ENCODE results near the gene FBXO48.

FBXO48 gene

DNA sequence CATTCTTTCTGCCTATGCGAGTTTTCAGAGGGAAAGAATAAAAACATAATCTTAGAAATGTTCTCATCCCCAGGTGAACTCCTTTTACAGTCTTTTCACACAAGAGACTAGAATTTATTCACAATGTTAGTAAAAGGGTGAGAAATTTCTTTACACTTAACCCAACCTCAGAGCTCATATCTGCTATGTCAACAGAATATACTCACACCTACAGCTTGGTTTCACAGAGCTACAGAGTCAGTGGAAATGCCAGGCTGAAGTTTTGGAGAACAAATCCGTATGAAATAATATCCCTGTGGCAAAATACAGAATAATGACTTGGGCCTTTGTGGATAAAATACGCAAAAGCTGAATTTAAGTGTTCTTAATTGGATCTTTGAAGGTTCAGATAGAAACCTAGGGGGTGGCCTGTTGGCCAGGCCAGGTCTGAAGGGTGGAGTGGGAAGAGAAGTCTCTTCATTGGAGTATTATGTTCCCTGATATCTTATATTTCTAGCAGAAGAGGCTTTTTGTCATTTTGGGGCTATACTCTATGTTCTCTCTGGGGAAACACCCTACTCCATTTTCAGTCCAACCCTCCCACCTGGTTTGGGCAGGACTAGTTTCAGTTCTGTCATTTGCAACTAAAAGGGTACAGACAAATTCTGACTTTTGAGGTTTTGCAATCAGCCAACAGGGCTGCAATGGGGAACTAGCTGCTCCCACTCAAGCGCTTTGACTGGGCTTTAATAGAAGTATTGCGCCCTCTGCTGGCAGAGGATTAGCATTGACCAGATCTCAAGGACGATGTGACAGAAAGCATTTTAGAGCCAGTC is 25.7 kb downstream of the FBXO48 start:
- TF ChIP-seq CTCF (IDR thresholded peaks at IDR 0.05; ENCODE audit: low read depth, low read length, missing control alignments) = peak; percentile 79
- peak; percentile 61 for DNase-seq (ENCODE audit: extremely low read depth, low read depth)
- H3K4me3 ChIP-seq (replicated peaks; ENCODE audit: low read depth, low read length) = no peak overlapping the region

DNA sequence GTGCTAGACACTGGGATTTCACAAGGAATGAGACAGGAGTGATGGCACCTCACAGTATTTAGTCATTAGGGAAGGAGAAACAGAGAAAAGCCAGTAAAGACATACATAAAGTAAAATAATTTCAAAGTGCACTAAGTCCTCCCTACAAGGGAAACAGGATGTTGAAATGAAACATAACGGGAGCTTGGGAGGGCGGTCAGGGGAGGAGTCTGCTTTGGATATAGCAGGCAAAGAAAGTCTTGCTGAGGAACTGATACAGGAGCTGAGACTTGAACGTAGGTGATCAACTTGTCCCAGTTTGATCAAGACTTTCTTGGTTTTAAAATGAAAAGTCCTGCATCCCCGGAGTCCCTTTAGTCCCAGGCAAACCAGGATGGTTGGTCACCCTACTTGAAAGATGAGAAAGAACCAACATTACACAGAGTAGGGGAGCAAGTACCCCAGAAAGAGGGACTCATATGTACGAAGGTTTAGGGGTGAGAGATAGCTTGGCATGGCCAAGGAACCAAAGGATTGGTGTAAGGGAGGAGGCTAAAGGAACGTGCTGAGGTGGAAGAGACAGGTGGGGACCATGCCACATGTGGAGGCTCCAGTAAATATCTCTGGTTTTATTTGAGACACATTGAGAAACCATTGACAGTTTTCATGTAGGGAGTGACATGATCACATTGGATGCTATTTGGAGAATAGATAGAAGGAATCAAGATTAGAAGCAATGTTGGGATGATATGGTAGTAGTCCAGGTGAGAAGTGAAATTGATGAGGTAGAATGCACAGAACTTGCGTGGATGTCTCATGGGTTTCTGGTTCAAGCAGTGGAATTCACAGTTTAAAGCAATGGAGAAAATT is 28.4 kb downstream of the FBXO48 start:
- TF ChIP-seq CTCF (IDR thresholded peaks at IDR 0.05; ENCODE audit: low read depth, low read length, missing control alignments) = no peak
- DNase-seq (ENCODE audit: extremely low read depth, low read depth) = no peak
- H3K4me3 ChIP-seq (replicated peaks; ENCODE audit: low read depth, low read length) = no peak overlapping the region

GRCh38 chr2:68436270-68436669 is 30.8 kb downstream of the FBXO48 start:
- no peak for TF ChIP-seq CTCF (IDR thresholded peaks at IDR 0.05; ENCODE audit: low read depth, low read length, missing control alignments)
- no peak for DNase-seq (ENCODE audit: extremely low read depth, low read depth)
- no peak overlapping the region for H3K4me3 ChIP-seq (replicated peaks; ENCODE audit: low read depth, low read length)

GRCh38 chr2:68435615-68436014 is 31.5 kb downstream of the FBXO48 start:
- H3K4me3 ChIP-seq (replicated peaks; ENCODE audit: low read depth, low read length) = no peak overlapping the region
- TF ChIP-seq CTCF (IDR thresholded peaks at IDR 0.05; ENCODE audit: low read depth, low read length, missing control alignments) = no peak
- DNase-seq (ENCODE audit: extremely low read depth, low read depth) = no peak

DNA sequence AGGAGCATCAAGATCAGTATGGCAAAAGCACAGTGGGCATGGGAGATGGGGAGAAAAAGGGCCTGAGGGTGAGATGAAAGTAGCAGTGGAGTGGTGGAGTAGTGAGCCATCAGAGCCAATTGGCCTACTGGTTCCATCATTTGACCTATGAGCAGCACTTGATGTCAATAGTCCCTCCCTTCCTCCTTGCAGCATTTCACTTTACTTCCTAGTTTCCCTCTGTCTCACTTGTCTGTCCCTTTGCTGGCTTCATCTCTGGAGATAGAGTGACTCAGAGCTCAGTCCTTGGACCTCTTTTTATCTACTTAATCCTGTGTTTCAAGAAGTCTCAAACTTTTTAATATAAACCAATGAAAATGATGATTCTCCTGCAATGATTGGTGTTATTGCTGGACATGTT is 32.1 kb downstream of the FBXO48 start:
- DNase-seq (ENCODE audit: extremely low read depth, low read depth) = no peak
- no peak overlapping the region for H3K4me3 ChIP-seq (replicated peaks; ENCODE audit: low read depth, low read length)
- TF ChIP-seq CTCF (IDR thresholded peaks at IDR 0.05; ENCODE audit: low read depth, low read length, missing control alignments) = no peak

- DNase-seq (ENCODE audit: extremely low read depth, low read depth) = no peak
- H3K4me3 ChIP-seq (replicated peaks; ENCODE audit: low read depth, low read length) = no peak overlapping the region
- TF ChIP-seq CTCF (IDR thresholded peaks at IDR 0.05; ENCODE audit: low read depth, low read length, missing control alignments) = no peak
Measured at GRCh38 chr2:68432696-68433658, 34.1 kb downstream of the FBXO48 start.
